A673 (cell line): ENCODE measurements around the gene SLC6A20. TPM values are rescaled to one million over a fixed set of nuclear protein-coding genes. Genes with fewer than 3 reads are reported as not detected.
"Not testable (repeated sequence)": the region's sequence is repeated elsewhere in the genome, so short reads cannot be mapped to it uniquely, and the experiment has no call there.

ENCODE experiments used
- BruUV-seq: library from RNA; stranded (reverse); fragments of 400-500 nt; replicated peaks from 2 replicates; lab custom pipeline; 2021; lab: Mats Ljungman, UMichigan
- CTCF ChIA-PET: fragments of 300-600 bp; sonication (Branson Sonifier 250); formaldehyde crosslinking; loops from one replicate; lab custom pipeline; 2022; ENCODE audit warnings: antibody characterized with exemption; lab: Charles Lee
- POLR2A ChIA-PET: fragments of 300-600 bp; sonication (Branson Sonifier 250); formaldehyde crosslinking; loops from one replicate; lab custom pipeline; 2022; ENCODE audit warnings: antibody characterized with exemption; ENCODE audit not compliant: low non-redundant PET; lab: Charles Lee
- DNase-seq: peaks from one replicate; pipeline ENCODE4 v3.0.0-alpha.2; 2015; ENCODE audit warnings: low spot score
- H3K27ac ChIP-seq: fragments of 200-600 bp; sonication (generic); 2 replicates; pipeline ENCODE4 v1.5.1; 2016; ENCODE audit warnings: mixed run types, low read depth, mild to moderate bottlenecking, mixed read lengths, antibody characterized with exemption, low read length; ENCODE audit not compliant: poor library complexity, severe bottlenecking
- H3K27me3 ChIP-seq: fragments of 200-600 bp; sonication (generic); replicated peaks from 2 replicates; pipeline ENCODE4 v1.6.1; 2017; ENCODE audit warnings: mixed run types, low read depth, mild to moderate bottlenecking, mixed read lengths, antibody characterized with exemption, low read length; ENCODE audit not compliant: insufficient read depth, poor library complexity
- H3K36me3 ChIP-seq: fragments of 200-600 bp; sonication (generic); 2 replicates; pipeline ENCODE4 v1.6.1; 2016; ENCODE audit warnings: mixed run types, mild to moderate bottlenecking, mixed read lengths, antibody characterized with exemption, low read length; ENCODE audit not compliant: insufficient read depth, poor library complexity, severe bottlenecking
- H3K4me1 ChIP-seq: fragments of 200-600 bp; sonication (generic); 2 replicates; pipeline ENCODE4 v1.6.1; 2017; ENCODE audit warnings: mixed run types, mild to moderate bottlenecking, mixed read lengths, antibody characterized with exemption, low read length; ENCODE audit not compliant: insufficient read depth, poor library complexity, severe bottlenecking
- H3K4me3 ChIP-seq: fragments of 200-600 bp; sonication (generic); 2 replicates; pipeline ENCODE4 v1.5.1; 2016; ENCODE audit warnings: low read depth, mixed run types, mild to moderate bottlenecking, mixed read lengths, low read length; ENCODE audit not compliant: poor library complexity, severe bottlenecking
- H3K9me3 ChIP-seq: fragments of 200-600 bp; sonication (generic); 2 replicates; pipeline ENCODE4 v1.6.1; 2016; ENCODE audit warnings: mixed run types, low read depth, mild to moderate bottlenecking, mixed read lengths, antibody characterized with exemption, low read length; ENCODE audit not compliant: poor library complexity, severe bottlenecking
- CTCF ChIP-seq: fragments of 300-800, 200-600 bp; sonication (generic); conservative IDR thresholded peaks from 2 replicates; pipeline ENCODE4 v1.5.1; 2017; ENCODE audit warnings: low read depth, mild to moderate bottlenecking, antibody characterized with exemption, low read length, moderate library complexity, mixed read lengths
- EZH2 ChIP-seq: fragments of 200-600 bp; sonication (generic); IDR thresholded peaks from 2 replicates; pipeline ENCODE4 v1.6.1; 2017; ENCODE audit warnings: borderline replicate concordance, low read depth, mild to moderate bottlenecking, mixed read lengths, antibody characterized with exemption, low read length; ENCODE audit not compliant: poor library complexity, severe bottlenecking
- intact Hi-C: fragments of 100-400 bp; cut with micrococcal nuclease; formaldehyde crosslinking; loops from one replicate; pipeline ENCODE4 v1.10.0; 2022; ENCODE audit not compliant: unreplicated experiment
- total RNA-seq: library from RNA; stranded (reverse); gene quantifications from 2 replicates; pipeline ENCODE4 v1.2.3, GENCODE V29; 2021

The SLC6A20 gene
- total RNA-seq, 1 experiment from 2014 or later, result not detected

- H3K9me3 ChIP-seq, result no peaks in the 10 kb centered on the region
- intact Hi-C loops, result loop anchor here (1.0 to 5.0 kb wide), 2 partner anchors 168 to 316 kb away; no protein-coding TSS in a partner anchor
- ChIA-PET CTCF (interaction anchor here (0.6 to 1.5 kb wide), 2 partner anchors 14 to 168 kb away, joined by 4 to 12 read pairs; no protein-coding TSS in a partner anchor), POLR2A (no interaction called here)
- H3K4me3 ChIP-seq, result no peak overlapping the region
- no peak overlapping the region for H3K27ac ChIP-seq
- no peaks in the 10 kb centered on the region for H3K4me1 ChIP-seq
- no peaks in the 10 kb centered on the region for H3K36me3 ChIP-seq
- peak; percentile 23 for DNase-seq
- H3K27me3 ChIP-seq, result no peaks in the 10 kb centered on the region
- peak; percentile 58 for TF ChIP-seq CTCF
- no peak for TF ChIP-seq EZH2
- no TSS peak for BruUV-seq
Observed at GRCh38 chr3:45760878-45761711, 35.2 kb downstream of the SLC6A20 start.

- Histone ChIP-seq H3K9me3 (no peaks in the 10 kb centered on the region), H3K4me3 (no peak overlapping the region), H3K36me3 (no peaks in the 10 kb centered on the region), H3K27ac (no peak overlapping the region), H3K4me1 (no peaks in the 10 kb centered on the region), H3K27me3 (no peaks in the 10 kb centered on the region)
- ChIA-PET CTCF (no interaction called here), POLR2A (no interaction called here)
- TF ChIP-seq CTCF, result no peak
- TF ChIP-seq EZH2, result no peak
- no peak for DNase-seq
- no TSS peak for BruUV-seq
- intact Hi-C loops, result loop anchor here (5.0 kb wide), 1 partner anchor 317 kb away; no protein-coding TSS in a partner anchor
Observed at GRCh38 chr3:45759851-45760250, 36.5 kb downstream of the SLC6A20 start.

GRCh38 chr3:45758871-45759270 is 37.5 kb downstream of the SLC6A20 start:
- Histone ChIP-seq H3K27ac (no peak overlapping the region), H3K4me1 (no peaks in the 10 kb centered on the region), H3K36me3 (no peaks in the 10 kb centered on the region), H3K9me3 (no peaks in the 10 kb centered on the region), H3K4me3 (no peak overlapping the region), H3K27me3 (no peaks in the 10 kb centered on the region)
- no peak for DNase-seq
- POLR2A ChIA-PET, result no interaction called here
- BruUV-seq, result no TSS peak
- CTCF ChIA-PET, result no interaction called here
- TF ChIP-seq CTCF (no peak), EZH2 (no peak)
- intact Hi-C loops, result no loop called here

GRCh38 chr3:45757141-45757540 is 39.2 kb downstream of the SLC6A20 start:
- H3K4me1 ChIP-seq, H3K27ac ChIP-seq, DNase-seq, intact Hi-C loops, H3K27me3 ChIP-seq, H3K9me3 ChIP-seq, POLR2A ChIA-PET, H3K4me3 ChIP-seq, H3K36me3 ChIP-seq, CTCF ChIA-PET, BruUV-seq: not testable (repeated sequence)
